CD4-positive, alpha-beta T cell (primary cell): Measurements from ENCODE around the gene SSBP3. TPM values are rescaled to one million over a fixed set of nuclear protein-coding genes. Genes with fewer than 3 reads are reported as not detected.
A peak's percentile ranks its signal among the peaks of the same experiment; 100 is the strongest.

ENCODE experiments used
- ATAC-seq: fragments of 200-7000 bp; cut with Tn5 transposase; one replicate; pipeline ENCODE4 v1.10.0; 2022; ENCODE audit warnings: mild to moderate bottlenecking; ENCODE audit not compliant: poor library complexity
- CTCF ChIA-PET: fragments of 350-600 bp; sonication (Branson Sonifier 250); formaldehyde crosslinking; loops from one replicate; lab custom pipeline; 2021; ENCODE audit warnings: antibody characterized with exemption, inconsistent platforms; lab: Charles Lee
- POLR2A ChIA-PET: fragments of 350-600 bp; sonication (Branson Sonifier 250); formaldehyde crosslinking; loops from one replicate; lab custom pipeline; 2021; ENCODE audit warnings: antibody characterized with exemption, inconsistent platforms; lab: Charles Lee
- DNase-seq, 14 experiments: peaks; one replicate each; pipeline ENCODE4 v3.0.0-alpha.2; 2013 to 2020; ENCODE audit warnings: mixed read lengths in 2 of 14
- H3K27ac ChIP-seq, 2 donors: one replicate each; pipeline versions ENCODE4 v1.5.1 to v1.7.0; 2013; ENCODE audit warnings: low read length in 2 of 2, low read depth in 1 of 2, mild to moderate bottlenecking in 1 of 2
- H3K27me3 ChIP-seq, 2 experiments: 1 replicate in 1 of 2; 2 replicates in 1 of 2; pipeline versions ENCODE4 v1.6.1 to v1.7.0; 2013; ENCODE audit warnings: low read length in 2 of 2, control low read depth in 1 of 2, mild to moderate bottlenecking in 1 of 2, moderate library complexity in 1 of 2; ENCODE audit not compliant: insufficient read depth in 2 of 2, control insufficient read depth in 1 of 2
- H3K36me3 ChIP-seq: one replicate; pipeline ENCODE4 v1.6.1; 2013; ENCODE audit warnings: low read length, control low read depth; ENCODE audit not compliant: insufficient read depth
- H3K4me1 ChIP-seq: one replicate; pipeline ENCODE4 v1.6.1; 2013; ENCODE audit warnings: low read length, control low read depth; ENCODE audit not compliant: insufficient read depth
- H3K4me3 ChIP-seq: one replicate; pipeline ENCODE4 v1.5.1; 2013; ENCODE audit warnings: mild to moderate bottlenecking, low read length, moderate library complexity
- H3K9me3 ChIP-seq, 2 experiments: 1 replicate in 1 of 2; 2 replicates in 1 of 2; pipeline versions ENCODE4 v1.6.1 to v1.7.0; 2013; ENCODE audit warnings: low read length in 2 of 2, mild to moderate bottlenecking in 2 of 2, control low read depth in 1 of 2, moderate library complexity in 1 of 2; ENCODE audit not compliant: control insufficient read depth in 1 of 2, insufficient read depth in 1 of 2
- H3K27ac Mint-ChIP-seq: one replicate; pipeline ENCODE4 v1.8.0; 2020; ENCODE audit warnings: mixed read lengths
- H3K27me3 Mint-ChIP-seq: one replicate; pipeline ENCODE4 v1.8.0; 2021; ENCODE audit warnings: mixed read lengths
- H3K36me3 Mint-ChIP-seq: one replicate; pipeline ENCODE4 v1.8.0; 2021; ENCODE audit warnings: low read depth, mixed read lengths
- H3K4me1 Mint-ChIP-seq: one replicate; pipeline ENCODE4 v1.8.0; 2021; ENCODE audit warnings: low read depth, mixed read lengths
- H3K4me3 Mint-ChIP-seq: one replicate; pipeline ENCODE4 v1.8.0; 2020; ENCODE audit warnings: mild to moderate bottlenecking, mixed read lengths
- H3K9me3 Mint-ChIP-seq: one replicate; pipeline ENCODE4 v1.8.0; 2020; ENCODE audit warnings: mixed read lengths
- intact Hi-C, 2 experiments: fragments of 100-400 bp; cut with DNase I in 1 of 2; cut with micrococcal nuclease in 1 of 2; formaldehyde crosslinking; loops; one replicate each; pipeline versions ENCODE4 v1.15.1 to v1.9.0; 2023 to 2025; cut with DNase I, micrococcal nuclease
- total RNA-seq, 174 experiments: library from RNA in 2 of 174; stranded (reverse) in 2 of 174; gene quantifications; one replicate each; pipeline ENCODE4 v1.2.3 and lab custom pipeline; 2021 to 2026
- TF ChIP-seq, protein P1 (sequence below): fragments of 200-600 bp; IDR thresholded peaks from one replicate; pipeline ENCODE4 v1.8.0; 2022; ENCODE audit warnings: antibody characterized with exemption, mild to moderate bottlenecking

Gene SSBP3
- total RNA-seq, 2 experiments from 2014 or later, result 50.6 to 52.4 TPM

DNA sequence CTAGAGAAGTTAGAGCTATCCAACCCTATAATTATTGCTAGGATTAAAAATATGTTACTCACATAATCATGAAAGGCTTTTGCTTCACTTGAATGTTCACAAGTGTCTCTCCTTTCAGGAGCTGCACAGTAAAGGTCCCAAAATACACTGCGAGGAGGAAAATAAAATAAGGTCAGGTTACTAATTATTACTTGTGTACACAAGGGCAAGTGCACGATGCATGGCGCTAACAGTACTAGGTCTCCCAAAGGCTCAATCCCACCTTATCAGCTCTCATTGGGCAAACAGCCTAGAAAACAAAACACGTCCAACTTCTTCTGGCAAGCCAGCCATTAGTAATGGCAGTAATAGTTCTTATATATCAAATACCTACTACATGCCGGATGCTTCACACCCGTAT lies 4.4 kb downstream of the SSBP3 start:
- Histone ChIP-seq H3K27me3 (no peaks in the 10 kb centered on the region), H3K4me1 (peaks cover 47% of the 10 kb centered on the region), H3K9me3 (no peaks in the 10 kb centered on the region), H3K36me3 (peaks cover 63% of the 10 kb centered on the region), H3K4me3 (no peak overlapping the region), H3K27ac (no peak overlapping the region)
- Mint-ChIP-seq H3K9me3 (no peaks in the 10 kb centered on the region), H3K4me3 (peak overlapping the region; percentile 67), H3K27me3 (no peaks in the 10 kb centered on the region), H3K27ac (peak overlapping the region; percentile 59), H3K4me1 (peaks cover 78% of the 10 kb centered on the region), H3K36me3 (peaks cover 78% of the 10 kb centered on the region)
- CTCF ChIA-PET, result interaction anchor here (0.6 to 1.7 kb wide), 3 partner anchors 34 to 132 kb away, joined by 3 to 4 read pairs (median 4); no protein-coding TSS in a partner anchor
- TF ChIP-seq, protein P1, sequence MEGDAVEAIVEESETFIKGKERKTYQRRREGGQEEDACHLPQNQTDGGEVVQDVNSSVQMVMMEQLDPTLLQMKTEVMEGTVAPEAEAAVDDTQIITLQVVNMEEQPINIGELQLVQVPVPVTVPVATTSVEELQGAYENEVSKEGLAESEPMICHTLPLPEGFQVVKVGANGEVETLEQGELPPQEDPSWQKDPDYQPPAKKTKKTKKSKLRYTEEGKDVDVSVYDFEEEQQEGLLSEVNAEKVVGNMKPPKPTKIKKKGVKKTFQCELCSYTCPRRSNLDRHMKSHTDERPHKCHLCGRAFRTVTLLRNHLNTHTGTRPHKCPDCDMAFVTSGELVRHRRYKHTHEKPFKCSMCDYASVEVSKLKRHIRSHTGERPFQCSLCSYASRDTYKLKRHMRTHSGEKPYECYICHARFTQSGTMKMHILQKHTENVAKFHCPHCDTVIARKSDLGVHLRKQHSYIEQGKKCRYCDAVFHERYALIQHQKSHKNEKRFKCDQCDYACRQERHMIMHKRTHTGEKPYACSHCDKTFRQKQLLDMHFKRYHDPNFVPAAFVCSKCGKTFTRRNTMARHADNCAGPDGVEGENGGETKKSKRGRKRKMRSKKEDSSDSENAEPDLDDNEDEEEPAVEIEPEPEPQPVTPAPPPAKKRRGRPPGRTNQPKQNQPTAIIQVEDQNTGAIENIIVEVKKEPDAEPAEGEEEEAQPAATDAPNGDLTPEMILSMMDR, result no peak
- intact Hi-C loops, result loop anchor here (2.0 to 10.0 kb wide), 4 partner anchors 31 to 454 kb away; partner anchors contain the start of genes IFT25 (in 1 of the 2), LRRC42 (in 1 of the 2), TCEANC2 (in 1 of the 2) and TMEM59 (in 1 of the 2)
- DNase-seq, result no peak
- ATAC-seq, result no peak
- POLR2A ChIA-PET, result no interaction called here

DNA sequence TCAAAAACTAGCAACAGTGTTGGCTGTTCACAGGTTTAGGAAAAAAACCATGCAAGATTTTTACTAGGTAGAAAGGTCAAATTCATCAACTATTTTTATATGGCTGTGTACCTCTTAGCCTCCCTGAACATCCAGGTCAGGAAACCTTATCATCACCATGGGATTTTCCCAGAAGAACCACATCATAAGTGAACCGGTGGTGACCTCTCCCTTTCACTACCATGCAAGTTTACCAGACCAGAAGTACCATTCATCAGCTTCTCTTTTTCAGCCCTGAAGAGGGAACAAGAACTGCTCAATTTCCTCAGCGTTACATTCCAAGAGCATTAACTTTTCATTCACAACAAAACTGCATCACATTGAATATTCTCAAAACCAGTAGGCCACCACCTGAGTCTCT lies 5.9 kb downstream of the SSBP3 start:
- TF ChIP-seq, protein P1, result no peak
- Mint-ChIP-seq H3K36me3 (peaks cover 93% of the 10 kb centered on the region), H3K27ac (peak overlapping the region; percentile 59), H3K4me1 (peaks cover 86% of the 10 kb centered on the region), H3K9me3 (no peaks in the 10 kb centered on the region), H3K4me3 (no peak overlapping the region), H3K27me3 (no peaks in the 10 kb centered on the region)
- H3K9me3 ChIP-seq, result no peaks in the 10 kb centered on the region
- no peaks in the 10 kb centered on the region for H3K27me3 ChIP-seq
- peak in 2 of 14 experiments; percentile 42 to 64 for DNase-seq
- H3K4me3 ChIP-seq, result no peak overlapping the region
- no peak overlapping the region for H3K27ac ChIP-seq
- H3K36me3 ChIP-seq, result peaks cover 69% of the 10 kb centered on the region
- peaks cover 47% of the 10 kb centered on the region for H3K4me1 ChIP-seq
- ATAC-seq, result no peak
- ChIA-PET POLR2A (no interaction called here), CTCF (interaction anchor here (1.3 kb wide), 1 partner anchor 87 kb away, joined by 3 read pairs; no protein-coding TSS in a partner anchor)
- intact Hi-C loops, result loop anchor here (5.0 to 10.0 kb wide), 3 partner anchors 118 to 453 kb away; partner anchors contain the start of genes IFT25 (in 1 of the 2), LRRC42 (in 1 of the 2), TCEANC2 (in 1 of the 2) and TMEM59 (in 1 of the 2)

DNA sequence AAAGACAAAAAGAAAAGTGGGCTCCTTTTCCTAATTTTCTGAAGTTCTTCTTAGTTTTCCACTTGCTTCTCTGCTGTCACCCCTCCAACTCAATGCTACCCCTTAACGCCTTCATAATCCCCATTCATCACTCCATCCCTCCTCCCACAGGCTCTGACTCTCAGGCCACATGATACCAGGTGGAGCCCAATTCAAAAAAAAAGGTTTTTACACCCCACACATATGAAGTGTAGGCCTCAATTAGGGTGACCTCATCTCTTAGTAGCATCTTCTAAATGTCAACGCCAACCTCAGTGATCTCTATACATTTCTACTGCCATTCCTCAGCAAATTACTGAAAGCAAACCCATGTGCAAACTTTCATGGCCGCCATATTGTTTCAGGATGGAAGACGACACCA lies 6.4 kb downstream of the SSBP3 start:
- no peak overlapping the region for H3K4me3 ChIP-seq
- H3K4me1 ChIP-seq, result peaks cover 45% of the 10 kb centered on the region
- CTCF ChIA-PET, result interaction anchor here (1.3 kb wide), 1 partner anchor 86 kb away, joined by 3 read pairs; no protein-coding TSS in a partner anchor
- no peak for DNase-seq
- no peaks in the 10 kb centered on the region for H3K9me3 Mint-ChIP-seq
- TF ChIP-seq, protein P1, result no peak
- no peak for ATAC-seq
- peaks cover 98% of the 10 kb centered on the region for H3K36me3 Mint-ChIP-seq
- no peaks in the 10 kb centered on the region for H3K9me3 ChIP-seq
- H3K4me1 Mint-ChIP-seq, result peaks cover 89% of the 10 kb centered on the region
- H3K27me3 ChIP-seq, result no peaks in the 10 kb centered on the region
- H3K27me3 Mint-ChIP-seq, result no peaks in the 10 kb centered on the region
- intact Hi-C loops, result loop anchor here (5.0 to 10.0 kb wide), 3 partner anchors 117 to 452 kb away; partner anchors contain the start of genes IFT25 (in 1 of the 2), LRRC42 (in 1 of the 2), TCEANC2 (in 1 of the 2) and TMEM59 (in 1 of the 2)
- H3K36me3 ChIP-seq, result peaks cover 74% of the 10 kb centered on the region
- H3K4me3 Mint-ChIP-seq, result no peak overlapping the region
- H3K27ac ChIP-seq, result no peak overlapping the region
- peak overlapping the region; percentile 59 for H3K27ac Mint-ChIP-seq
- POLR2A ChIA-PET, result no interaction called here
